SJSA1 (cell line): ENCODE data around the gene RASL12. TPM values are rescaled to one million over a fixed set of nuclear protein-coding genes. Genes with fewer than 3 reads are reported as not detected.

Experiments used
- DNase-seq, 2 experiments: peaks; one replicate each; pipeline ENCODE4 v3.0.0-alpha.2; 2015 to 2020; ENCODE audit warnings: low spot score in 2 of 2, low read depth in 1 of 2
- H3K27ac ChIP-seq: fragments of 250-450 bp; sonication (Bioruptor Pico); 2 replicates; pipeline ENCODE4 v1.5.1; 2020; ENCODE audit warnings: mild to moderate bottlenecking, moderate library complexity
- H3K27me3 ChIP-seq: fragments of 250-450 bp; sonication (Bioruptor Pico); replicated peaks from 2 replicates; pipeline ENCODE4 v1.5.1; 2020; ENCODE audit warnings: mild to moderate bottlenecking, moderate library complexity
- H3K36me3 ChIP-seq: fragments of 250-450 bp; sonication (Bioruptor Pico); 2 replicates; pipeline ENCODE4 v1.5.1; 2020; ENCODE audit warnings: mild to moderate bottlenecking
- H3K4me1 ChIP-seq: fragments of 250-450 bp; sonication (Bioruptor Pico); replicated peaks from 2 replicates; pipeline ENCODE4 v1.6.1; 2021; ENCODE audit warnings: mild to moderate bottlenecking
- H3K4me3 ChIP-seq: fragments of 250-450 bp; sonication (Bioruptor Pico); 2 replicates; pipeline ENCODE4 v1.5.1; 2020; ENCODE audit warnings: mild to moderate bottlenecking
- H3K9me3 ChIP-seq: fragments of 250-450 bp; sonication (Bioruptor Pico); replicated peaks from 2 replicates; pipeline ENCODE4 v1.5.1; 2020; ENCODE audit warnings: mild to moderate bottlenecking
- total RNA-seq: library from RNA; depleted of rRNA; stranded (reverse); fragments of >200 nt; shearing (Covaris generic); gene quantifications from 2 replicates; pipeline ENCODE4 v1.2.3, GENCODE V29; 2014

The RASL12 gene
- total RNA-seq, 1 experiment from 2014 or later: 181 TPM

DNA sequence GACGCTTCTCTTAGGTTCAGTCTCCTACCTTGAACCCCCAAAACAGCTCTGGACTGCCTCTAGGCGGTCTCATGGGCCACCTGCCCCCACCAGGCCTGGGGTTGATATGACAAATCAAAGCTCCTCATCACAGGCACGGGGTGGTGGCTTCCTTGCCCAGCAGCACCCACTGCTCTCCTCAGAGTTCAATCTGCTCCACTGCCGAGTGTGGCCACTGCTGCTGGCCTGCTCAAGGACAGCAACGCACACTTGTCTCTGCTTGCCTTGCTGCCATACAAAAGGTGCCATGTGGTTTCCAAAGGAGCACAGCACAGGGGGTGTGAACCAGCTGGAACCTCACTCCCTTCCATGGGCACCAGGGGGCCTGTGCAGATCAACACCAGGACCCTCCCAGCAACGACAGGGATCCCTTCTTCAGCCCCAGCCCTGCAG is 18.9 kb upstream of the RASL12 start:
- DNase-seq: peak; percentile 52 to 73
- no peaks in the 10 kb centered on the region; the same call in 1 of the 2 replicates for H3K36me3 ChIP-seq
- H3K4me3 ChIP-seq: no peak overlapping the region
- H3K4me1 ChIP-seq: peaks cover 84% of the 10 kb centered on the region
- H3K27ac ChIP-seq: peak overlapping the region; percentile 89
- H3K9me3 ChIP-seq: no peaks in the 10 kb centered on the region
- no peaks in the 10 kb centered on the region for H3K27me3 ChIP-seq

DNA sequence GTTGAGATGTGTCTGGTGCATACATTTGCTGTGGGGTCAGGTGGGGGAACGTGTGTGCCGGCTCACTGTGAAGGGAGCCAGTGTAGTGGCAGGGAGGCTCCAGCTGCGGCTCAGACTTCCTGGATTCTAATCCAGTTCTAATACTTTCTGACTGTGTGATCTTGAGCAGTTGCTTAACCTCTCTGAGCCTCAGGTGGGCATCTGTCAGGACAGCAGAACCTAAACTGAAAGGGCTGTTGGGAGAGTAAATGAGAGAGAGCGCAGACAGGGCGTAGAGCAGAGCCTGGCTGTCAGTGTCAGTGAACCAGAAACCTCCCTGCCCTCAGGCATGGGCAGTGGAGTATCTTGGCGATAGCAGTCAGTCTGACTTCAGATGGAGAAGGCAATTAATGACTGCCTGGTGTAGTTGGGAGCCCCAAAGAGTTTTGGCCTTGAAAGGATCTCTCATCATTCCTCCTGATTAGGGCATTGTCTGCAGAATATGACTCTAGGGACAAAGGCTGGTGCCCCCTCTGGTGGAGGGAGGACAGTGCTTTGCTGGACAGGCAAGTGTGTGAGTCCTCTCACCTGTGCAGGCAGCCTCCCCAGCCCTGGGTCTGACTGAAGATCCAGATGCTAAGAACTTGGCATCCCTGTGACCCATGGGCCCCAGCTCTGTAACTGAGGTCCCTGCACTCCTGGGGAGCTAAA is 18.3 kb upstream of the RASL12 start:
- no peaks in the 10 kb centered on the region for H3K9me3 ChIP-seq
- peak in 1 of 2 experiments; percentile 40 for DNase-seq
- H3K27me3 ChIP-seq: no peaks in the 10 kb centered on the region
- H3K36me3 ChIP-seq: no peaks in the 10 kb centered on the region; the same call in 1 of the 2 replicates
- H3K4me3 ChIP-seq: no peak overlapping the region
- H3K4me1 ChIP-seq: peaks cover 90% of the 10 kb centered on the region
- peak overlapping the region; percentile 89 for H3K27ac ChIP-seq

DNA sequence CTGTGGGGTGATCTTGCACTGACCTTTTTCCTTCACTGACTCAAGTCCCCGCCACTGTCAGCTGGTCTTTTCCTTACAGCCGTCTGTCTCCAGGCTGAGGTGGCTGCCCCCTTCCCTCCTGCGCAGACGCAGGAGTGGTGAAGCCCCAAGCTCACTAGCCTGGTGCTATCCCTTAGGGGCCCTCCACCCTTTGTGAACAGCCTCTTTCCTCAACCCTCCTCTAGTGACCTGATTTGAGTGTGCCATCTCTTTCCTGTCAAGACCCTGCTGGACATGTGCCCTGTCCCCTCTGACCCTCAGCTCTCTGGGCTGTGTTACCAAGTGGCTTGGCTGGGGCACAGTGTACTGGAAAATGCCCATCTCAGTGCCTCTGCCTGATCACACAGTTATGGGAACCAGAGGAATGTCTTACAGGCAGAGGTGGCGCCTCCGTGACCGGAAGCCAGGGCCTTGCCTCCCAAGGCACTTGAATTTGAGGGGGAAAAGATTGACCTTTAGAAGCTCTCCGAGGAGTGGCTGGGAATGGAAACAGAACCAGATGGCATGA is 17.5 kb upstream of the RASL12 start:
- Histone ChIP-seq H3K9me3 (no peaks in the 10 kb centered on the region), H3K27me3 (no peaks in the 10 kb centered on the region), H3K36me3 (no peaks in the 10 kb centered on the region; the same call in 1 of the 2 replicates), H3K27ac (no peak overlapping the region), H3K4me3 (no peak overlapping the region), H3K4me1 (peaks cover 93% of the 10 kb centered on the region)
- DNase-seq: no peak

DNA sequence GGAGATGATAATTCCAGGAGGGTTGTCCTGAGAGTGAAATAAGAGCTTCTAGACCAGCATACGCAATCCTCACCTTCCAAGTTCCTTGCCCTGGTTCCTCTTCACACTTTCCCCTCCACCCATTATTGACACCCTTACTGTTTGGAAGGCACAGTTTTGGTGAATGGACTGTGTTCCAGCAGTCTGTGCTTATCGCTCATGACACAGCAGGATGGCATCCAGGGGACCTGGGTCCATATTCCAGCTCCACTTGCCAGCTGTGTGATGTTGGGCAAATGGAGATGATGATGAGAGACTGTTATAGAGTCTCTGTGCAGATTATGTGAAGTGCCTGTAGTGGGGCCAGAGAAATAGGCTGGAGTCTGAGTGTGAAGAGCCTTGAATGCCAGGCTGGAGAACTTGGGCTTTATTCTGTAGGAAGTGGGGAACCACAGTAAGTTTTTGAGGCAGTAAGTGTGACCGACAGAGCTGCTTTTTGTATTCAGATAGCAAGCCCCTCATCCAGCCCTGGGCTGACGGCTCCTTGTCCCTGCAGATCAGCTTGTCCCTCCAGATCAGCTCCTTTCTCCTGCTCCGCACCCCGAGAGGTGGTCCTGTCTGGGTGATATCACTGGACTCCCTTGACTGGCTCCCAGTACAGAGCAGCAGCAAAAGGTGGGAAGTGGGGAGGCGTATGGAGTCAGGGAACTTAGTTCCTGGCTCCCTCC is 16.9 kb upstream of the RASL12 start:
- Histone ChIP-seq H3K9me3 (no peaks in the 10 kb centered on the region), H3K4me3 (no peak overlapping the region)
- DNase-seq: no peak

DNA sequence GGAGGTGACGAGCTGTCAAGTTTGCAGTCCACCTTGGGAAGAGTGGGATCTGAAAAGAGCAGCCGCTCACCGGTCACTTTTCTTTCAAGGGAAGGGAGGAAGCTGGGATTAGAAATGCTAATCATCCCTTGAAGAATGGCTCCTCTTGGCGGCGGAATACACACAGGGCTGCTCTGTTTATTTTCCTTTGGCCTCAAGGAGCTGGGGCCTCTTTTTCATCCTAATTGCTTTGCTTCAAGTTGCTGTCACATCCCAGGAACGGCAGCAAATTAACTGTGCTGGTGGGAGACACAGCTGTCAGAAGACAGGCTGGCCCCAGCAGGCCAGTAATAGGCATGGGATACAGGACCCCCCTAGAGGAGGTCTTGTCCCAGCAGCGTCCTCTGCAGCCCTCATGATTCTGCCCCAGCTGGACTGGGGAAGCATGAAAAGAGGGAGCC is 15.5 kb upstream of the RASL12 start:
- DNase-seq: peak; percentile 67 to 81
- Histone ChIP-seq H3K9me3 (no peaks in the 10 kb centered on the region), H3K27me3 (no peaks in the 10 kb centered on the region)

More for the DNA sequence above, 16.9 kb upstream of the RASL12 start:
- no peaks in the 10 kb centered on the region for H3K27me3 ChIP-seq
- H3K4me1 ChIP-seq: peaks cover 88% of the 10 kb centered on the region
- H3K27ac ChIP-seq: no peak overlapping the region
- no peaks in the 10 kb centered on the region for H3K36me3 ChIP-seq

DNA sequence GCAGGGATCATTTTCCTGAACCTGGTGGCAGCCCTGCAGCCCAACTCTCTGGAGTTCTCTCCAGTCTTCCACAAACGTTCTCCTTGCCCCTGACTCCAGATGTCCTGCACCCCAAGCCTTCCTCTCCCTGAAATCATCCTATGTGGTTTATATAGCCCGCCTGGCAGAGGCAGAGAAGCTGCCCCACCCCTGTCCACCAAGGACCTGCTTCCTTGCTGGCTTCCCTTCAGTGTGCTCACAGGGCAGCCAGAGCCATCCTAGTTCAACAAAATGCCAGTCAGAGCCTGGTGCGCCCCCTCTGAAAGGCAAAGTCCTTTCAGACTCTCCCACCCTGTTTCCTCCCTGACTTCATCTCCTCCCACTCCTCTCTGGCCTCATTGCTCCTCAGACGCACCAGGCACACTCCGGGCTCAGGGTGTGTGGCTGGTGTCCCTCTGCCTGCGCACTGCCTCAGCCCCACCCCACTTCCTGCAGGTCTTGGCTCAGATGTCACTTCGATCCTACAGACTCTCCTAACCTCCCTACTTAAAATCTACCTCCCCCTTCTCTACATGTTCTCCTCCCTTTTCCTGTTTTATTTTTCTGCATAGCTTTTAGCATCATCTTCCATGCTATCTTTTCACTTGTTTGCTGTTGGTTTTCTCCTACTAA is 14.6 kb upstream of the RASL12 start:
- H3K27me3 ChIP-seq: no peaks in the 10 kb centered on the region
- H3K9me3 ChIP-seq: no peaks in the 10 kb centered on the region
- H3K27ac ChIP-seq: no peak overlapping the region; the same call in 1 of the 2 replicates
- peak in 1 of 2 experiments; percentile 49 for DNase-seq
- peaks cover 66% of the 10 kb centered on the region for H3K4me1 ChIP-seq
- H3K4me3 ChIP-seq: no peak overlapping the region
- H3K36me3 ChIP-seq: no peaks in the 10 kb centered on the region

More for the DNA sequence above, 15.5 kb upstream of the RASL12 start:
- H3K36me3 ChIP-seq: no peaks in the 10 kb centered on the region
- H3K27ac ChIP-seq: peak overlapping the region; percentile 17
- H3K4me3 ChIP-seq: no peak overlapping the region
- H3K4me1 ChIP-seq: peaks cover 74% of the 10 kb centered on the region

DNA sequence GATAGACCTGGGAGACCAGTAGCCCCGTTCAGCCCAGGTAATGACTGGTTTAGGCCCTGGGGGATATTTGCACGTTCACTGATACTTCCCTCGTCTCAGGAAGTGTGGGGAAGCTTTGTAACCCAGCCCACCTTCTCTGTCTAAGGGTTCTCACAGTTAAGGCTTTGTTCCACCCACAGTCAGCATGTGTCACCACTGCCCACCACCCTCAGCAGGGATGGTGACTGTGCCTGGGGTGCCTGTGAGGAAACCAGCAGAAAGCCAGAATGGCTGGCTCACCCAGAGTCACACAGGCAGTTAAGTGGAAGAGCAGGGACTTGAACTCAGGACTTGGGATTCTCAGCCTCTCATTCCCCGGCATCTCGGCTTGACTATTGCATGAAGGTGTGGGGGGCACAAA is 14.0 kb upstream of the RASL12 start:
- Histone ChIP-seq H3K27ac (no peak overlapping the region), H3K9me3 (no peaks in the 10 kb centered on the region), H3K27me3 (no peaks in the 10 kb centered on the region), H3K36me3 (no peaks in the 10 kb centered on the region), H3K4me3 (no peak overlapping the region), H3K4me1 (peaks cover 59% of the 10 kb centered on the region)
- no peak for DNase-seq

DNA sequence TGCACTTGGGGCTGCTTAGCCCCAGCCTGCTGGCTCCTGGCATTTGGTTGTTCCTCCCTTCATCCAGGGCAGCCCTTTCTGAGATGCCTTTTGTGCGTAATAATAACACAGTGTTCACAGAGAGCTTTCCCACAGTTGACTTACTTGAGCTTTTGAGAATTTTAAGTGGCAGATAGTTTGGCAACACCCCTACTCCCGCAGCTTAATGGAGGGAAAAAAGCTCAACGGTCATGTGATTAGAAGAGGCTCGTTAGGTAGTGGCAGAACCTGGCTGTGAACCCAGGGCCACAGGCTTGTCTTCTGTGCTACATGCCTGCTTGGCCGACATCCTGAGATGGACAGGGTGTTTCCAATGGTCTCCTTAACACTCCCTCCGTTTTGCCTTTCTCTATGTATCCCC is 13.5 kb upstream of the RASL12 start:
- DNase-seq: no peak
- H3K27ac ChIP-seq: no peak overlapping the region
- H3K9me3 ChIP-seq: no peaks in the 10 kb centered on the region
- H3K4me3 ChIP-seq: no peak overlapping the region
- H3K36me3 ChIP-seq: no peaks in the 10 kb centered on the region
- H3K27me3 ChIP-seq: no peaks in the 10 kb centered on the region
- H3K4me1 ChIP-seq: peaks cover 54% of the 10 kb centered on the region

DNA sequence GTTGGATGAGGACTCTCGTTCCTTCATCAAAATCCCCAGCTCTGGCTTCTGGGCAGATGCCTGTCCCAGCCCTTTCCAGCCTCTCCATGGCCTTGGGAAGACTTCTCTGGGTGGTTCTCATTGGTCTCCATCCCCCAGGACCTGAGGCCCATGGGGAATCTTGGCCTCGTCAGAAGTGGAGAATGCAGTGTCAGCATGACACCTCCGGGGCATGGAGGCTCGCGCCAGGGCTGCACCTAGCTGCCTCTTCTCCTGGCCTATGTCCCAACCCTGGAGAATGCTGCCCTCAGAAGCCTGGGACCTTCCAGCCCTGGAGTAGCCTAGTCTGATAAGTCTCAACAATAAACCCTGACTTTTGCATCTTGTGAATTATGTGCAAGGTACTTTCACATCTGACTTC is 11.8 kb upstream of the RASL12 start:
- H3K36me3 ChIP-seq: no peaks in the 10 kb centered on the region
- H3K27me3 ChIP-seq: no peaks in the 10 kb centered on the region
- peaks cover 37% of the 10 kb centered on the region for H3K4me1 ChIP-seq
- no peak overlapping the region for H3K27ac ChIP-seq
- no peak overlapping the region for H3K4me3 ChIP-seq
- no peak for DNase-seq
- H3K9me3 ChIP-seq: no peaks in the 10 kb centered on the region

DNA sequence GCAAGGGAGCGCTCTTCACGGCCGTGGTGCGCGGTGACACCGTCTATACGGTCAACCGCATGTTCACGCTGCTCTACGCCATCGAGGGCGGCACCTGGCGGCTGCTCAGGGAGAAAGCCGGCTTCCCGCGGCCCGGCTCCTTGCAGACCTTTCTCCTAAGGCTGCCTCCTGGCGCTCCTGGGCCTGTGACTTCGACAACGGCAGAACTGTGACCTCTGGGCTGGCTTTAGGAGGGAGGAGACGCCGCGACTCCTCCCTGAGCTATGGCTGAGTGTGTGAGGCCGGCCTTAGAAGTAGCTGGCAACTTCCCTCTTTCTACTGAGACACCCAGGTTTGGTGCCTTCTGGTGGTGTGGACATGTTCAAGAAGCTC is 10.2 kb upstream of the RASL12 start:
- Histone ChIP-seq H3K36me3 (no peaks in the 10 kb centered on the region), H3K4me1 (peaks cover 21% of the 10 kb centered on the region), H3K4me3 (no peak overlapping the region), H3K9me3 (no peaks in the 10 kb centered on the region), H3K27ac (no peak overlapping the region), H3K27me3 (no peaks in the 10 kb centered on the region)
- DNase-seq: no peak

DNA sequence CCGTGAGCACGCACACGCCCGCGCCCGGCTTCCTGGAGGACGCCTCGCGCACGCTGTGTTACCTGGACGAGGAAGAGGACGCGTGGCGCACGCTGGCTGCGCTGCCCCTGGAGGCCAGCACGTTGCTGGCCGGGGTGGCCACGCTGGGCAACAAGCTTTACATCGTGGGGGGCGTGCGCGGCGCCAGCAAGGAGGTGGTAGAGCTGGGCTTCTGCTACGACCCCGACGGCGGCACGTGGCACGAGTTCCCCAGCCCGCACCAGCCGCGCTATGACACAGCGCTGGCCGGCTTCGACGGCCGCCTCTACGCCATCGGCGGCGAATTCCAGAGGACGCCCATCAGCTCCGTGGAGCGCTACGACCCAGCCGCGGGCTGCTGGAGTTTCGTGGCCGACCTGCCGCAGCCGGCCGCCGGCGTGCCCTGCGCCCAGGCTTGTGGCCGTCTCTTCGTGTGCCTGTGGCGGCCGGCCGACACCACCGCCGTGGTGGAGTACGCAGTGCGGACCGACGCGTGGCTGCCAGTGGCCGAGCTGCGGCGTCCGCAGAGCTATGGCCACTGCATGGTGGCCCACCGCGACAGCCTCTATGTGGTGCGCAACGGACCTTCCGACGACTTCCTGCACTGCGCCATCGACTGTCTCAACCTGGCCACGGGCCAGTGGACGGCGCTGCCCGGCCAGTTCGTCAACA is 9.6 kb upstream of the RASL12 start:
- no peak overlapping the region for H3K4me3 ChIP-seq
- H3K27me3 ChIP-seq: no peaks in the 10 kb centered on the region
- H3K9me3 ChIP-seq: no peaks in the 10 kb centered on the region
- DNase-seq: no peak
- H3K4me1 ChIP-seq: peaks cover 16% of the 10 kb centered on the region
- H3K36me3 ChIP-seq: no peaks in the 10 kb centered on the region
- H3K27ac ChIP-seq: no peak overlapping the region

DNA sequence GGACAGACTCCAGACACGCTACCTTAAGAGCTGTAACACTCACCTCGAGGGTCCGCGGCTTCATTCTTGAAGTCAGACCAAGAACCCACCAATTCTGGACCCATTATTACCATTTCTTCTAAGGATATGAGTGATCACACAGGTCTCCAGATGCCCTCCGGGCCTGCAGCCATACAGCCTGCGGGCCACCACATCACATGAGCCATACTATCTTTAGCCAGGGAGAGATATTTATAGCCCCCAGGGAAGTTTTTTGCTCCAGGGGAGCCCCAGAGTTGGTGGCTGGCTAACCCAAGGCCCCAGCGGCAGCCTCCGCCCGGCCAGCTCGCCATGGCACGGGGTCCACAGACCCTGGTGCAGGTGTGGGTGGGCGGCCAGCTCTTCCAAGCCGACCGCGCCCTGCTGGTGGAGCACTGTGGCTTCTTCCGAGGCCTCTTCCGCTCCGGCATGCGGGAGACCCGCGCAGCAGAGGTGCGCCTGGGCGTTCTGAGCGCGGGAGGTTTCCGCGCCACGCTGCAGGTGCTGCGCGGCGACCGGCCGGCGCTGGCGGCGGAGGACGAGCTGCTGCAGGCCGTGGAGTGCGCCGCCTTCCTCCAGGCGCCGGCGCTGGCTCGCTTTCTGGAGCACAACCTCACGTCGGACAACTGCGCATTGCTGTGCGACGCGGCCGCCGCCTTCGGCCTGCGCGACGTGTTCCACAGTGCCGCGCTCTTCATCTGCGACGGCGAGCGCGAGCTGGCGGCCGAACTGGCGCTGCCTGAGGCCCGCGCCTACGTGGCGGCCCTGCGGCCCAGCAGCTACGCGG is 8.9 kb upstream of the RASL12 start, which contains the start of gene KBTBD13:
Gene KBTBD13 (plus strand): TSS at position 261 of the 805 bp plus-strand sequence. CDS start 70 bp downstream, at position 331.
- Histone ChIP-seq H3K27ac (no peak within 1 kb of the TSS), H3K36me3 (no peaks in the 10 kb centered on the region), H3K4me3 (no peak within 1 kb of the TSS), H3K9me3 (no peaks in the 10 kb centered on the region), H3K27me3 (no peaks in the 10 kb centered on the region), H3K4me1 (peaks cover 16% of the 10 kb centered on the region)
- no peak for DNase-seq
